ENCODE measurements around the gene SMCR8. TPM values are rescaled to one million over a fixed set of nuclear protein-coding genes. Genes with fewer than 3 reads are reported as not detected.
"Not testable (repeated sequence)": the region's sequence is repeated elsewhere in the genome, so short reads cannot be mapped to it uniquely, and the experiment has no call there.

The SMCR8 gene
- total RNA-seq, 2 donors from 2014 or later = 10.2 to 11.9 TPM

GRCh38 chr17:18332909-18333489 lies 17.9 kb downstream of the SMCR8 start:
- intact Hi-C loops (cut with DNase I) = loop anchor here in 1 of 2 donors (5.0 kb wide), 1 partner anchor 1394 kb away; no protein-coding TSS in a partner anchor
- no peak for DNase-seq (ENCODE audit: low spot score)

DNA sequence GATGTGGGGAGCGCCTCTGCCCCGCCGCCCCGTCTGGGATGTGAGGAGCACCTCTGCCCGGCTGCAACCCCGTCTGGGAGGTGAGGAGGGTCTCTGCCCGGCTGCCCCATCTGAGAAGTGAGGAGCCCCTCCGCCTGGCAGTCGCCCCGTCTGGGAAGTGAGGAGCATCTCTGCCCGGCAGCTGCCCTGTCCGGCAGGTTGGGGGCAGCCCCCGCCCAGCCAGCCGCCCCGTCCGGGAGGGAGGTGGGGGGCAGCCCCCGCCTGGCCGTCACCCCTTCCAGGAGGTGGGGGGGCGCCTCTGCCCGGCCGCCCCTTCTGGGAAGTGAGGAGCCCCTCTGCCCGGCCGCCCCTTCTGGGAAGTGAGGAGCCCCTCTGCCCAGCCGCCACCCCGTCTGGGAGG lies 23.1 kb downstream of the SMCR8 start:
- intact Hi-C loops (cut with DNase I); DNase-seq (ENCODE audit: low spot score): not testable (repeated sequence)

DNA sequence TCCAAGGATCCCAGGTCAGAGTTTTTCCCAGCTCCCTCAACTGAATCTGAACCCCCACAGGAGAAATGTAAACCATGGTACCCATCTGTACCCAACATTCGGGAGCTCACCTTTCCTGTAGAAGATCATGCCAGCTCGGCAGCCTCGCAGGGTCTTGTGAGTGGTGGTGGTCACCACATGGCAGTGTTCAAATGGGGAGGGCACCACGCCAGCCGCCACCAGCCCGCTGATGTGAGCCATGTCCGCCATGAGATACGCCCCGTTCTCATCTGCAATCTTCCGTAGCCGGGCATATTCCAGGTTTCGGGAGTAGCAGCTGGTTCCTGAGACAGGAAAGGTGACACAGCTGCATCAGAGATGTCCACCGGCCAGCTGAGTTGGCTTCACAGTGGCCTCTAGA lies 24.8 kb downstream of the SMCR8 start:
- intact Hi-C loops (cut with DNase I) = no loop called here
- no peak for DNase-seq (ENCODE audit: low spot score)

DNA sequence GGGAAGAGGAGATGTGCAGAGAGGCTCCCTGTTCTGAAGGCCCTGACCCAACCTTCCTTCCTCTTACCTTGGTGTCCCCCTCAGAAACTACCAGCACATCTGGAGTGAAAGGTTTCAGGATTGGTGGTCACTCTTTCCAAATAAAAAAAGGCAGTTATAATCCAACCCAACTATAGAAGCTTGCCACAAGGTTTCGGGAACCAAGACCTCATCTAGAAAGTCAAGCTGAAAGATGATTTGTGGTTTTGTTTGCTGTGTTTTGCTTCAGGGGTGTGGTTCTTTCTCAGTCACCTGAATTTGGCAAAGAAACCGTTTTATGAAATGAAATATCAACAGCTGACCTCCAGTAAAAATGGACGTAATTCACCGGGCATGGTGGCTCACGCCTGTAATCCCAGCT lies 28.9 kb downstream of the SMCR8 start:
- DNase-seq (ENCODE audit: low spot score) = no peak
- intact Hi-C loops (cut with DNase I) = no loop called here

DNA sequence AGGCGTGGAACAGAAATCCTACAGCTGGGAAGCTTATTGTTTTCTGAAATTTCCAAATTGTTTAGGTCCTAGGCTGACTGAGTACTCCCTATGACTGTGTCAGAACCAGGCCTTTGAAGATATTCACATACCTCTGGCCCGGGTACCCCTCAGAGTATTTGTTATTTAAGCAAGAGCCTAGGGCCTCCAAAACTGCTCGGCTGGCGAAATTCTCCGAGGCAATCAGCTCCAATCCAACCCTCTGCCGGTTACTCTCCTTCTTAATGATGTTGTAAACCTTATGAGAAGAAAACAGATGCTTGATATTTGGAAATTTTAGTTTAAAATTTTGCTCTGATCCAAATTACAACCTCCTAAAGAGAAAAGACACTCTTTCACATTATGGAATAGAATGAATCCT lies 38.4 kb downstream of the SMCR8 start:
- intact Hi-C loops (cut with DNase I) = no loop called here
- DNase-seq (ENCODE audit: low spot score) = no peak

DNA sequence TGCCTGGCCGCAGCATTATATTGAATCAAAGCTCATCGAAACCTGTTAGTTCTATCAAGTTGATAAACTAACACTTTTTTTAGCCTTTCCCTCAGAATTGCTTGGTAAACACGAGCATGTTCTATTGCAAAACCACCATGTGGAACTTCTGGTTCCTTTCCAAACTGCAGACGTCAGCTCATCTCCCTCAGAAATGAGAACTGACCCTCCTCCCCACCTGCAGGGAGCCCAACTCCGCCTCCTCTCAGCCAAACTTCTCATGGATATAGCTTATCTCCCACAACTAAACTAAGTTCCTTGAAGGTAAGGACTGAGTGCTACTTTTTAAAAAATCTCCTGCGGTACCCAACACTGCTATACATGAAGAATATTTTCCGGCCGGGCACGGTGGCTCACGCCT lies 41.5 kb downstream of the SMCR8 start:
- intact Hi-C loops (cut with DNase I) = no loop called here
- no peak for DNase-seq (ENCODE audit: low spot score)

GRCh38 chr17:18360518-18360917 lies 45.4 kb downstream of the SMCR8 start:
- DNase-seq (ENCODE audit: low spot score) = no peak
- intact Hi-C loops (cut with DNase I) = no loop called here

DNA sequence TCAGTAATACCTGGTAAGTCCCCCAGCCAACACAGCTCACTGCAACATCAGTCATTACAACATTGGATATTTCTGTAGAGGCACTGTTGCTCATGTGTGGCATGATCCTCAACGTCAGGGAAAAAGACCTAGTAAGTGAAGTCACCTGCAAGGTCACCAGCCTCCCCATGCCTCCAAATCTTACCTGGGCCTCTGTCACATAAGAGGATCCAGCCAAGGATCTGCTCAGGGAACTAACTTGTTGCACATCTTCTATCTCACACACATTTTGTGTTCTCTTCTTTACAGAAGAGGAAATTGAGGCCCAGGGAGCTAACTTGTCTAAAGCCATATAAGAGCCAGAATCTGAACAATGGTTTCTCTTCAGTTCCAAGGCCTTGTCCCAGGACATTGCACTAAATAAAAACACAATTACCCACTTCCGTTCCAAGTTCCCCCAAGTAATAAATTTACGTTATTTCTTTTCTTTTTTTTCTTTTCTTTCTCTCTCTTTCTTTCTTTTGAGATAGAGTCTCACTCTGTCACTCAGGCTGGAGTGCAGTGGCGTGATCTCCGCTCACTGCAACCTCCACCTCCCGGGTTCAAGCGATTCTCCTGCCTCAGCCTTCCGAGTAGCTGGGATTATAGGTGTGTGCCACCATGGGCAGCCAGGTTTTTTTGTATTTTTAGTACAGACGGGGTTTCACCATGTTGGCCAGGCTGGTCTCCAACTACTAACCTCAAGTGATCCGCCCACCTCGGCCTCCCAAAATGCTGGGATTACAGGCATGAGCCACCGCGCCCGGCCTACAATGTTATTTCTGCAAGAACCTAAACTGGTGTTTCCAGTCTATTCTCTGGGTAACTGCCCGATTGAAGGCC lies 47.0 kb downstream of the SMCR8 start:
- DNase-seq (ENCODE audit: low spot score) = no peak
- intact Hi-C loops (cut with DNase I) = no loop called here

DNA sequence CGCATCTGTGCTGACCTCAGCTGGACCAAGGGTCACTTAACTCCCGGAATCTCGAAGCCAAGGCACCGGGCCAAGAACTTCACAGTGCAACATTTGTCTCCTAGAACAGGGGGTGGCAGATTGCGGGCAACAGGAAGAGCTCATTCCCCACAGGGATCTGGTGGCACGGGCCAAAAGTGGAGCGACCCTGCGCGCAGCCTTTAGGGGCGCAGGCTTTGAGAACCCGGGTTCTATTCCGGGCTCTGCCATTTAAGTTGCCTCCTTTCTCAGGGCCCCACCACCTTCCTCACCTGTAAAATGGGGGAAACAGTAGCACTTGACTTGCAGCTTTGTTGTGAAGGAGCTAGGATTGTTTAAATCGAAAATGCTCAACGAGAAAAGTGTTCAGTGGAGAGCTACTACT lies 47.6 kb downstream of the SMCR8 start:
- intact Hi-C loops (cut with DNase I) = no loop called here
- DNase-seq (ENCODE audit: low spot score) = peak; percentile 85

DNA sequence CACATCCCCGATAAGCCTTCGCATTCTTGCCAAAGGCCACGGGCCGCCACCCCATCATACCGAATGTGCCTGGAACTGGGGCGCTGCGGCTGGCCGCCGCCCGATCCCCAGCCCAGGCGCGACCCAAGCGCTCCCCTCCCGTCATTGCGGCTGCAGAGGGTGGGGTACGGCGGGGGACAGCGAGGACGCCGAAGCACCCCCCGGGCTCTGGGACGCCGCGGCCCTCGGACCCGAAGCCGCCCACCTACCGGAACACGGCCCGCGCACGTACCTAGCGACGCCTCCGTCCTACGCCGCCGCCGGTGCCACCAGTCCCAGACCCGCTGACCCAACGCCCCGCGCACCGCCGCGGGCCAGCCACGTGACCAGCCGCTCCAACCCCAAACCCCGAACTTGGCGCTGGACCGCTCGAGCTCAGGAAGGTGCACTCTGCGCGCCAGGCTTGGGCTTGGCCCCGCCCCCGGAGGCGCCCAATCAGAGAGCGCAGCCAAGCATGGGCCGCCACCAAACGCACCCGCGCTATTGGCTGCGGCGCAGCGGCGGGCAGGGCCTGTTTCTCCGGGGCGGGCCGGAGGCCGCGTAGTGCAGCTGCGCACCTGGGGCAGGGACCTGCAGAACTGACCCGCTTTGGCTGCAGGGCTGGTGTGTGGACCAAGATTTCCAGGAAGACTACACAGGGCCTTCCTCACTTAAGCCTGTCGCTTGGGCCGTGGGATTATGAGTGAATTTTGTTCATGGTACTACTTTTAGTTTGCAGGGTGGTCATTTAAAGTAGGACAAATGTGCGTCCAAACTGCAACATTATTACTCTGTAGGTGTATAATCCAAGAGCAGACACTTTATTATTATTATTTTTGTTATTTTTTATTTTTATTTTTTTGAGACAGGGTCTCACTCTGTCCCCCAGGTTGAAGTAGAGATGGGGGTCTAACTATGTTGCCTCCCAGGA lies 48.3 kb downstream of the SMCR8 start, which contains the start of gene SHMT1:
TSS of gene SHMT1 (minus strand) at position 450 of the 949 bp plus-strand sequence. CDS start 7,569 bp downstream, outside the sequence.
- intact Hi-C loops (cut with DNase I) = no loop called here
- peak; percentile 96 for DNase-seq (ENCODE audit: low spot score)

GRCh38 chr17:18364166-18364565 lies 49.1 kb downstream of the SMCR8 start:
- intact Hi-C loops (cut with DNase I) = no loop called here

DNA sequence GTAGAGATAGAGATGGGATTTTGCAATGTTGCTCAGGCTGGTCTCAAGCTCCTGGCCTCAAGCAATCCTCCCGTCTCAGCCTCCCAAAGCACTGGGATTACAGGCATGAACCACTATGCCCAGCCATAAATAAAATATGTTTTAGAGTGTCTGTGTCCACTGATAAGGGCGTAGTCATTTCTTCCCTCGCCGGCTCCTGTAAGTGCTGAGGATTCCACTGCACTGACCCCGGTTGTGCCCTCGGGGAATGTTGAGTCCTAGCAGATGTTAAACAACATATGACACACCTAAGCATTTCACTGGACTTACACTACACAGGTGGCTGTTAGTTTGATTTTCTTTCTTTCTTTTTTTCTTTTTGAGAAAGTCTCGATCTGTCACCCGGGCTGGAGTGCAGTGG lies 53.9 kb downstream of the SMCR8 start:
- no peak for DNase-seq (ENCODE audit: low spot score)
- intact Hi-C loops (cut with DNase I) = no loop called here

More at GRCh38 chr17:18364166-18364565, 49.1 kb downstream of the SMCR8 start:
- no peak for DNase-seq (ENCODE audit: low spot score)

DNA sequence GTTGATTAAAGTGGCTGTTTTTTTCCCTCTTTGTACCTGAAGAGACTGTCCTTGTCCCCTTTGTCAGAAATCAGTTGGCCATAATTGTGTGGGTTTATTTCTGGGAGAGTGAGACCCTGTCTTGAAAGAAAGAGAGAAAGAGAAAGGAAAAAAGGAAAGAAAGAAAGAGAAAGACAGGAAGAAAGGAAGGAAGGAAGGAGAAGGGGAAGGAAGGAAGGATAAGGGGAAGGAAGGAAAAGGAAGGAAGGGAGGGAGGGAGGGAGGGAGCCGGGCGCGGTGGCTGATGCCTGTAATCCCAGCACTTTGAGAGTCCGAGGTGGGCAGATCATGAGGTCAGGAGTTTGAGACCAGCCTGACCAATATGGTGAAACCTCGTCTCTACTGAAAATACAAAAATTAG lies 55.7 kb downstream of the SMCR8 start:
- DNase-seq (ENCODE audit: low spot score) = no peak
- intact Hi-C loops (cut with DNase I) = no loop called here

GRCh38 chr17:18371455-18371854 lies 56.4 kb downstream of the SMCR8 start:
- DNase-seq (ENCODE audit: low spot score) = no peak
- intact Hi-C loops (cut with DNase I) = no loop called here

DNA sequence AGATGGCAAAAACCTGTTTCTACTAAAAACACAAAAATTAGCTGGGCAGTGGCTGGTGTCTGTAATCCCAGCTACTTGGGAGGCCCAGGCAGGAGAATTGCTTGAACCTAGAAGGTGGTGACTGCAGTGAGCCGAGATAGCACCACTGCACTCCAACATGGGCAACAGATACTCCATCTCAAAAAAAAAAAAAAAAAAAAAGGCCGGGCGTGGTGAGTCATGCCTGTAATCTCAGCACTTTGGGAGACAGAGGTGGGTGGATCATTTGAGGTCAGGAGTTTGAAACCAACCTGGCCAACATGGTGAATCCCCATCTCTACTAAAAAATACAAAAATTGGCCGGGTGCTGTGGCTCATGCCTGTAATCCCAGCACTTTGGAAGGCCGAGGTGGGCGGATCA lies 58.1 kb downstream of the SMCR8 start:
- DNase-seq (ENCODE audit: low spot score); intact Hi-C loops (cut with DNase I): not testable (repeated sequence)

- no peak for DNase-seq (ENCODE audit: low spot score)
- intact Hi-C loops (cut with DNase I) = no loop called here
These were observed 59.1 kb downstream of the SMCR8 start for GRCh38 chr17:18374216-18374615.

Data from posterior vena cava (tissue), 2 donors.